K562 treated with DMSO at 1 percent for 12 hours (cell line): ENCODE measurements around the gene EDRF1. TPM values are rescaled to one million over a fixed set of nuclear protein-coding genes. Genes with fewer than 3 reads are reported as not detected.

ENCODE experiments used
- total RNA-seq: library from RNA; unstranded; fragments of 300-600 nt; gene quantifications from 2 replicates; pipeline ENCODE4 v1.2.3, GENCODE V29; 2022; ENCODE audit not compliant: insufficient read depth

Gene EDRF1, protein sequence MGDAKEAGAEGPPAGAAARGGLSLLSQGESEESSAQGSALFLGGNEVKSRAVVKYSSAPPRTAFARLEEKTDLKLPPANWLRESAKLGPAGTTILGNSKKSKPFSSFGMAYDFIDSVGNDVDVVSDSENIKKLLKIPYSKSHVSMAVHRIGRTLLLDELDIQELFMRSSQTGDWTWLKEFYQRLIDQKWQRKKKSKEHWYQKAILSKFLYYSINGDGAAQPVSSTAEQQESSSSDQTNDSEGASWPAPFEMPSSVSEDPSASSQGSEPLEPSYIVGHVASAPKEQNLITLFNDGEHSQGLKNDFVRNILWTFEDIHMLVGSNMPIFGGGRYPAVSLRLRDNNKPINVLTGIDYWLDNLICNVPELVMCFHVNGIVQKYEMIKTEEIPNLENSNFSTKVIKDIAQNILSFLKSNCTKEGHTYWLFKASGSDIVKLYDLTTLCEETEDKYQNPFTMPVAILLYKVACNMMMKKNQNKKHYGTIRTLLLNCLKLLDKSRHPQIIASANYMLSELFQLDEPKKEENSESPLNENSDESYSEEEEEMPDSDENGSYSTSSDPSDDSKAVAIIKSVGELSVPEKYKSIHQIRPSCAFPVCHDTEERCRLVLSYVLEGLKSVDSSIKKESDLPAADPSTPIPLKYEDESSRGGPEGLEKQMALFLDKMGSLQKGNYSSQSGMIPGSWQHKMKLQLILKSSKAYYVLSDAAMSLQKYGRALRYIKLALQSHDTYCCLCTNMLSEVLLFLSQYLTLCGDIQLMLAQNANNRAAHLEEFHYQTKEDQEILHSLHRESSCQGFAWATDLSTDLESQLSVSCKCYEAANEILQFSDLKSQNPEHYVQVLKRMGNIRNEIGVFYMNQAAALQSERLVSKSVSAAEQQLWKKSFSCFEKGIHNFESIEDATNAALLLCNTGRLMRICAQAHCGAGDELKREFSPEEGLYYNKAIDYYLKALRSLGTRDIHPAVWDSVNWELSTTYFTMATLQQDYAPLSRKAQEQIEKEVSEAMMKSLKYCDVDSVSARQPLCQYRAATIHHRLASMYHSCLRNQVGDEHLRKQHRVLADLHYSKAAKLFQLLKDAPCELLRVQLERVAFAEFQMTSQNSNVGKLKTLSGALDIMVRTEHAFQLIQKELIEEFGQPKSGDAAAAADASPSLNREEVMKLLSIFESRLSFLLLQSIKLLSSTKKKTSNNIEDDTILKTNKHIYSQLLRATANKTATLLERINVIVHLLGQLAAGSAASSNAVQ
- total RNA-seq, result 7.1 and 15.7 TPM in 2 replicates

DNA sequence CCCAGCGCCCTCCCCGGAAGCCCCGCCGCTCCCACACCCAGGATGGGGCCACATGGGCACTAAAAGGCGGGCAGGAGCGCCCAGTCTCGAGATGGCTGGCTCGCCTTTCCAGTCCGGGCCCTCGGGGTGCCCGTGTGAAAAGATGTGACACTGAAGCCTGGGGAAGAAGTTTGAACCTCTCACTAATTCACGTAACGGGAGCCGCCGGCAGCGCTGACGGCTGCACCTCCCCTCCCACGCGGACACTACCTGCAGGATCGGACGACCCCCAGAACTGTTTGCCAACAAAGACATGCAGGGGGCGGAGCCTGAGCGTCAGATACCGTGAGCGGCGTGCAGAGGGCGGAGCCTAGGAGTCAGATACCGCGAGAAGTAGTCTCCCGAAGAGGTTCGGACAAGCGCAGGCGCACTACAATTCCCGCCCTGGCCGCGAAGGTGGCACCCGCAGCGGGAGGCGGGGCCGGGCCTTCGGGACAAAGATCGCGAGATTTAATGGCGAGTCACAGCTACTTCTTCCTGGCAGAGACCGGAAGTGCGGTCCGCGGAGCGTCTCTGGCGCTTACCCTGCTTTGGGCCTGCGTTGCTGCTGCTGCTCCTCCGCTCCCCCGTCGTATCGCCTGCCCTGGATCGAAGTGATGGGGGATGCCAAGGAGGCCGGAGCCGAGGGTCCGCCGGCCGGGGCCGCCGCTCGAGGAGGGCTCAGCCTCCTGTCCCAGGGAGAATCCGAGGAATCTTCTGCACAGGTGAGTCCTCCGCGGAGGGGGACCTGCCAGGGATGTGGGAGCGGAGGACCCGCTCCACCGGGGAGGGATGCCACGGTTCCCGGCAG lies at the start of gene EDRF1:
EDRF1 (plus strand) TSS at position 537 of the 829 bp plus-strand sequence; CDS start at position 636, 99 bp downstream.

DNA sequence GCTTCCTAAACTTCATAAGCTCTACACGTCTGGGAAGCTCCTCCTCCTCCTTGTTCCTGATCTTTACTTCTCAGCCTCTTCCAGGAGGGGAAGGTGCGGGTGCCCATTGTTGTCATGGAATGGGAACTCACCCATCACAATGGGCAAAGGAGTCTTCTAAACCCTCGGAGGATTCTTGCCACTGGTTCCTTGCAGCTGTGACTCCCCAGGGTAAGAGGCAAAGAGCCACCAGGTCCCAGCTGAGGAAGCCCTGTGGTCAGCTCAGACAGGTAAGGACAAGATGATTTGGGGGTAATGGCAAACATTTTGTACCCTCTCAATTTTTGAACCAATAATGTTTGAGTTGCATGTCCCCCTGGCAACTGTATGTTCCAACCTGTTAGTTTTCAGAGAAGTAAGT lies 36.4 kb upstream of the EDRF1 start, which contains the start of gene TEX36:
TEX36 (minus strand) TSS at position 101 of the 400 bp plus-strand sequence. CDS start 174 bp downstream, outside the sequence.

DNA sequence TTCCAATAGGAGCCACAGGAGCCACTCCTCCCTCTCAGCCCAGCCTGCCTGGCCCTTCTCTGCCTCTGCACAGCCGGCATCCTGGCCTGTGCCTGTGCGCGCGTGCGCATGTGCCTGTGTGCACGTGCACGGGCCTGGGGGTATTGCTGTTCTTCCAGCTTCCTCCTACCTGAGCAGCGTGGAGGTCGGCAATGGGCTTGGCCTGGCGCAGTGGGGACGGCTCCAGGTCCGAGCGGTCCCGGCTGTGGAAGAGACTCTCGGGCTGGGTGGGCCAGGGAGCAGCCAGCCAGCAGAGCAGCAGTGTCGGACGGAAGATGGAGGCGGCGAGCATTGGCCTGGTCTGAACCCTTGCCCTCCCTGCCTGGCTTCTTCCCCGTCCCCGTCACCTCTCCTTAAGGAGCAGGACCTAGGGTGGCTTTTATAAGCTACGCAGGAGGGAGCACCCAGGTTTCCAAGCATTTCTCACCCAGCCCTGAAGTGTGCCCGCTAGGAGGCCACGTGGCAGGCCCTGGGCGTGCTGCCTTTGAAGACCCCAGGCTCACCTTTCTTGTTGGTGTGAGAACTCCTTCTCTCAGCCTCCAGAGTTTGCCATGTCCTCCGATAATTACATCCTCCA lies 56.1 kb downstream of the EDRF1 start, which contains the start of gene MMP21:
MMP21 (minus strand) TSS at position 331 of the 616 bp plus-strand sequence; CDS start at position 331, 0 bp downstream.

Other genes with a start within 250 kb of the EDRF1 start
- gene TEX36, start 36.5 kb upstream of the EDRF1 start, total RNA-seq, result not detected in 2 replicates
- gene MMP21, start 56.1 kb downstream of the EDRF1 start, total RNA-seq, result not detected in 2 replicates
- gene UROS, start 103.5 kb downstream of the EDRF1 start, total RNA-seq, result 16.4 and 21.8 TPM in 2 replicates
- gene BCCIP, start 103.8 kb downstream of the EDRF1 start, total RNA-seq, result 28.2 and 47.6 TPM in 2 replicates
- 12.3 and 21.8 TPM in 2 replicates for gene DHX32, start 161.6 kb downstream of the EDRF1 start, total RNA-seq
- not detected in 2 replicates for gene FANK1, start 176.9 kb downstream of the EDRF1 start, total RNA-seq